Erythroblast (primary cell): ENCODE measurements around the gene PPP6R2.

Source experiments
- GATA1 ChIP-seq: IDR thresholded peaks from 2 replicates; pipeline ENCODE4 v1.6.1; 2011; ENCODE audit warnings: low read depth, mild to moderate bottlenecking, control low read depth, low read length, moderate library complexity
- POLR2A ChIP-seq: IDR thresholded peaks from 2 replicates; pipeline ENCODE4 v1.6.1; 2011; ENCODE audit warnings: mild to moderate bottlenecking, low read length

- no peak for TF ChIP-seq POLR2A
- TF ChIP-seq GATA1, result no peak
Observed at GRCh38 chr22:50376085-50376651, 33.0 kb downstream of the PPP6R2 start.
